Cardiac septum (tissue), 1 donor: Measurements from ENCODE around the gene JAM3. TPM values are rescaled to one million over a fixed set of nuclear protein-coding genes. Genes with fewer than 3 reads are reported as not detected.

Source experiments
- DNase-seq: peaks from one replicate; pipeline ENCODE4 v3.0.0-alpha.2; 2020; ENCODE audit warnings: low spot score
- intact Hi-C: fragments of 100-400 bp; cut with DNase I; formaldehyde crosslinking; loops from one replicate; pipeline ENCODE4 v1.14.0; 2022
- total RNA-seq: library from RNA; stranded (reverse); fragmentation: NEBNext Ultra II Directional; extraction: Animal tissue kit (Norgen Biotek cat#: 25700); gene quantifications from one replicate; pipeline ENCODE4 v1.2.1, GENCODE V29; 2021
- donor health status: DM: no; HTN: no; CAD: no.

JAM3 gene
- total RNA-seq, 1 donor from 2014 or later = 46.5 TPM

GRCh38 chr11:134052395-134052987 is 16.4 kb upstream of the JAM3 start:
- no peak for DNase-seq
- intact Hi-C loops = no loop called here

- intact Hi-C loops = no loop called here
These were observed 15.6 kb upstream of the JAM3 start for GRCh38 chr11:134052988-134053945.

GRCh38 chr11:134055029-134055428 is 13.8 kb upstream of the JAM3 start:
- intact Hi-C loops = no loop called here
- DNase-seq = no peak

More at GRCh38 chr11:134052988-134053945, 15.6 kb upstream of the JAM3 start:
- no peak for DNase-seq

- DNase-seq = no peak
- intact Hi-C loops = no loop called here
These were observed 8.6 kb upstream of the JAM3 start for GRCh38 chr11:134060316-134060715.

GRCh38 chr11:134062265-134063123 is 6.4 kb upstream of the JAM3 start:
- intact Hi-C loops = no loop called here
- no peak for DNase-seq

GRCh38 chr11:134063124-134063495 is 5.8 kb upstream of the JAM3 start:
- intact Hi-C loops = no loop called here
- no peak for DNase-seq

GRCh38 chr11:134063991-134064747 is 4.7 kb upstream of the JAM3 start:
- intact Hi-C loops = no loop called here
- DNase-seq = no peak

- no peak for DNase-seq
- intact Hi-C loops = loop anchor here (5.0 kb wide), 1 partner anchor 77 kb away; no protein-coding TSS in a partner anchor
These were observed 3.5 kb upstream of the JAM3 start for GRCh38 chr11:134065381-134065780.

GRCh38 chr11:134066943-134067885 is 1.7 kb upstream of the JAM3 start:
- intact Hi-C loops = loop anchor here (5.0 kb wide), 1 partner anchor 75 kb away; no protein-coding TSS in a partner anchor
- DNase-seq = no peak

GRCh38 chr11:134069426-134070341 is 812 bp downstream of the JAM3 start:
- no peak for DNase-seq
- intact Hi-C loops = loop anchor here (2.0 to 5.0 kb wide), 2 partner anchors 57 to 73 kb away; no protein-coding TSS in a partner anchor

GRCh38 chr11:134070342-134070845 is 1.5 kb downstream of the JAM3 start:
- DNase-seq = no peak

GRCh38 chr11:134071306-134071705 is 2.4 kb downstream of the JAM3 start:
- intact Hi-C loops = no loop called here

More at GRCh38 chr11:134070342-134070845, 1.5 kb downstream of the JAM3 start:
- intact Hi-C loops = no loop called here

GRCh38 chr11:134071766-134072402 is 3.0 kb downstream of the JAM3 start:
- no peak for DNase-seq
- intact Hi-C loops = no loop called here

More at GRCh38 chr11:134071306-134071705, 2.4 kb downstream of the JAM3 start:
- no peak for DNase-seq

GRCh38 chr11:134072844-134073243 is 4.0 kb downstream of the JAM3 start:
- intact Hi-C loops = no loop called here
- DNase-seq = no peak

- DNase-seq = no peak
These were observed 5.5 kb downstream of the JAM3 start for GRCh38 chr11:134074346-134074745.

GRCh38 chr11:134074766-134075165 is 5.9 kb downstream of the JAM3 start:
- no peak for DNase-seq
- intact Hi-C loops = no loop called here

More at GRCh38 chr11:134074346-134074745, 5.5 kb downstream of the JAM3 start:
- intact Hi-C loops = no loop called here
